Panc1 (cell line): ENCODE data around the gene TREX2. TPM values are rescaled to one million over a fixed set of nuclear protein-coding genes. Genes with fewer than 3 reads are reported as not detected.

Experiments used
- ATAC-seq: fragments of 200-7000 bp; cut with Tn5 transposase; 2 replicates; pipeline ENCODE4 v1.9.1; 2020; ENCODE audit warnings: mild to moderate bottlenecking, moderate library complexity
- BruUV-seq: library from RNA; stranded (reverse); fragments of 400-500 nt; replicated peaks from 2 replicates; lab custom pipeline; 2021; lab: Mats Ljungman, UMichigan
- CTCF ChIA-PET: fragments of 300-600 bp; sonication (Branson Sonifier 250); formaldehyde crosslinking; loops from one replicate; lab custom pipeline; 2022; ENCODE audit warnings: antibody characterized with exemption; lab: Charles Lee
- POLR2A ChIA-PET: fragments of 300-600 bp; sonication (Branson Sonifier 250); formaldehyde crosslinking; loops from one replicate; lab custom pipeline; 2022; ENCODE audit warnings: antibody characterized with exemption; lab: Charles Lee
- DNase-seq: peaks from one replicate; pipeline ENCODE4 v3.0.0-alpha.2; 2010; ENCODE audit warnings: low read depth, low spot score
- H3K27ac ChIP-seq: 2 replicates; pipeline ENCODE4 v1.5.1; 2011; ENCODE audit warnings: mild to moderate bottlenecking, low read length, inconsistent platforms
- H3K27me3 ChIP-seq: fragments of 200-500 bp; sonication (Bioruptor generic); 2 replicates; pipeline ENCODE4 v1.6.0; 2014; ENCODE audit warnings: low read length, inconsistent platforms; ENCODE audit not compliant: control insufficient read depth, insufficient read depth
- H3K36me3 ChIP-seq: fragments of 200-500 bp; sonication (Bioruptor generic); 2 replicates; pipeline ENCODE4 v1.5.1; 2014; ENCODE audit warnings: inconsistent platforms, mild to moderate bottlenecking, low read length, moderate library complexity; ENCODE audit not compliant: control insufficient read depth, insufficient read depth
- H3K4me1 ChIP-seq: 2 replicates; pipeline ENCODE4 v1.5.1; 2011; ENCODE audit warnings: inconsistent platforms, mild to moderate bottlenecking, low read length, moderate library complexity; ENCODE audit not compliant: control insufficient read depth, insufficient read depth
- H3K4me3 ChIP-seq, 2 experiments: 2 replicates each; pipeline ENCODE4 v1.5.1; 2011 to 2012; ENCODE audit warnings: low read depth in 2 of 2, low read length in 2 of 2, mild to moderate bottlenecking in 2 of 2, inconsistent platforms in 1 of 2, moderate library complexity in 1 of 2
- H3K9me3 ChIP-seq: fragments of 200-500 bp; sonication (Bioruptor generic); 2 replicates; pipeline ENCODE4 v1.5.1; 2014; ENCODE audit warnings: low read depth, mild to moderate bottlenecking, inconsistent platforms, low read length, moderate library complexity; ENCODE audit not compliant: control insufficient read depth, insufficient read depth
- CTCF ChIP-seq: fragments of 450-650 bp; IDR thresholded peaks from 2 replicates; pipeline ENCODE4 v1.5.1; 2017; ENCODE audit warnings: mild to moderate bottlenecking
- POLR2AphosphoS5 ChIP-seq: IDR thresholded peaks from 2 replicates; pipeline ENCODE4 v1.6.1; 2012; ENCODE audit warnings: mild to moderate bottlenecking, low read depth, low read length, moderate library complexity
- REST ChIP-seq, 2 experiments: IDR thresholded peaks; 2 replicates each; pipeline ENCODE4 v1.6.1; 2011 to 2012; ENCODE audit warnings: low read depth in 2 of 2, control low read depth in 1 of 2, low read length in 1 of 2, mild to moderate bottlenecking in 1 of 2, moderate library complexity in 1 of 2; ENCODE audit not compliant: insufficient read depth in 1 of 2
- SIN3A ChIP-seq: IDR thresholded peaks from 2 replicates; pipeline ENCODE4 v1.6.1; 2012; ENCODE audit warnings: low read depth, mild to moderate bottlenecking, low read length, moderate library complexity, borderline replicate concordance; ENCODE audit not compliant: insufficient read depth
- TCF7L2 ChIP-seq: IDR thresholded peaks from 2 replicates; pipeline ENCODE4 v1.6.1; 2011; ENCODE audit warnings: mild to moderate bottlenecking, low read depth, low read length, inconsistent platforms
- in situ Hi-C: cut with HindIII; loops from 2 replicates; pipeline ENCODE4 v1.10.0; 2016; ENCODE audit warnings: low sequenced_read_pairs, low pct_unique_long_range_greater_than_20kb
- intact Hi-C: fragments of 100-400 bp; cut with micrococcal nuclease; formaldehyde crosslinking; loops from one replicate; pipeline ENCODE4 v1.10.0; 2022; ENCODE audit not compliant: unreplicated experiment
- total RNA-seq: library from RNA; stranded (reverse); gene quantifications from one replicate; pipeline ENCODE4 v1.2.1, GENCODE V29; 2021; ENCODE audit not compliant: unreplicated experiment

Gene TREX2
- total RNA-seq, 1 experiment from 2014 or later: 2.4 TPM

GRCh38 chrX:153459986-153460385 lies 14.1 kb upstream of the TREX2 start:
- TF ChIP-seq TCF7L2: no peak
- H3K9me3 ChIP-seq: no peaks in the 10 kb centered on the region
- no peak overlapping the region for H3K4me3 ChIP-seq
- DNase-seq (no peak), ATAC-seq (no peak)
- ChIA-PET POLR2A (no interaction called here), CTCF (interaction anchor here (0.9 kb wide), 1 partner anchor 17 kb away, joined by 3 read pairs; no protein-coding TSS in a partner anchor)
- in situ Hi-C loops: no loop called here
- no peaks in the 10 kb centered on the region for H3K27me3 ChIP-seq
- H3K27ac ChIP-seq: no peak overlapping the region
- BruUV-seq: no TSS peak
- intact Hi-C loops: no loop called here
- H3K4me1 ChIP-seq: no peaks in the 10 kb centered on the region
- no peaks in the 10 kb centered on the region; the same call in 1 of the 2 replicates for H3K36me3 ChIP-seq

- DNase-seq (no peak), ATAC-seq (no peak)
- in situ Hi-C loops: no loop called here
- no TSS peak for BruUV-seq
- Histone ChIP-seq H3K4me3 (no peak overlapping the region), H3K27me3 (no peaks in the 10 kb centered on the region), H3K27ac (no peak overlapping the region), H3K4me1 (no peaks in the 10 kb centered on the region), H3K36me3 (no peaks in the 10 kb centered on the region; the same call in 1 of the 2 replicates), H3K9me3 (no peaks in the 10 kb centered on the region)
- intact Hi-C loops: no loop called here
- CTCF ChIA-PET: no interaction called here
- POLR2A ChIA-PET: no interaction called here
- TF ChIP-seq POLR2AphosphoS5 (no peak), REST (IDR thresholded peaks at IDR 0.05; ENCODE audit: insufficient read depth in 1 of 2, low read depth in 2 of 2, low read length in 1 of 2) (no peak), TCF7L2 (no peak), SIN3A (no peak), CTCF (no peak)
Observed at GRCh38 chrX:153458476-153458875, 12.6 kb upstream of the TREX2 start.

- intact Hi-C loops: no loop called here
- Histone ChIP-seq H3K36me3 (no peaks in the 10 kb centered on the region; the same call in 1 of the 2 replicates), H3K9me3 (no peaks in the 10 kb centered on the region), H3K27ac (no peak overlapping the region), H3K4me3 (no peak overlapping the region), H3K27me3 (no peaks in the 10 kb centered on the region), H3K4me1 (no peaks in the 10 kb centered on the region)
- no TSS peak for BruUV-seq
- in situ Hi-C loops: no loop called here
- DNase-seq: no peak
- TF ChIP-seq POLR2AphosphoS5 (no peak), REST (IDR thresholded peaks at IDR 0.05; ENCODE audit: insufficient read depth in 1 of 2, low read depth in 2 of 2, low read length in 1 of 2) (no peak), TCF7L2 (no peak), CTCF (no peak), SIN3A (no peak)
- POLR2A ChIA-PET: no interaction called here
- CTCF ChIA-PET: interaction anchor here (0.6 kb wide), 1 partner anchor 236 kb away, joined by 3 read pairs; no protein-coding TSS in a partner anchor
- no peak for ATAC-seq
Observed at GRCh38 chrX:153457827-153458466, 12.1 kb upstream of the TREX2 start.
